NB4 (cell line): ENCODE measurements around the gene NKX3-2.

ENCODE experiments used
- DNase-seq: peaks from one replicate; pipeline ENCODE4 v3.0.0; 2010; ENCODE audit warnings: low read depth
- H3K4me3 ChIP-seq: one replicate; pipeline ENCODE4 v1.5.1; 2011; ENCODE audit warnings: mild to moderate bottlenecking, low read depth, low read length, moderate library complexity
- MAX ChIP-seq: IDR thresholded peaks from 2 replicates; pipeline ENCODE4 v1.6.1; 2011; ENCODE audit warnings: low read depth, low read length
- MYC ChIP-seq: IDR thresholded peaks from 2 replicates; pipeline ENCODE4 v1.6.1; 2011; ENCODE audit warnings: low read depth, low read length
- POLR2A ChIP-seq: IDR thresholded peaks from 2 replicates; pipeline ENCODE4 v1.6.1; 2011; ENCODE audit warnings: mild to moderate bottlenecking; ENCODE audit not compliant: insufficient read length; ENCODE audit errors: extremely low read depth
- TF ChIP-seq, protein P1 (sequence below): IDR thresholded peaks from one replicate; pipeline ENCODE4 v1.5.1; 2012; ENCODE audit warnings: low read depth, low read length

The NKX3-2 gene

DNA sequence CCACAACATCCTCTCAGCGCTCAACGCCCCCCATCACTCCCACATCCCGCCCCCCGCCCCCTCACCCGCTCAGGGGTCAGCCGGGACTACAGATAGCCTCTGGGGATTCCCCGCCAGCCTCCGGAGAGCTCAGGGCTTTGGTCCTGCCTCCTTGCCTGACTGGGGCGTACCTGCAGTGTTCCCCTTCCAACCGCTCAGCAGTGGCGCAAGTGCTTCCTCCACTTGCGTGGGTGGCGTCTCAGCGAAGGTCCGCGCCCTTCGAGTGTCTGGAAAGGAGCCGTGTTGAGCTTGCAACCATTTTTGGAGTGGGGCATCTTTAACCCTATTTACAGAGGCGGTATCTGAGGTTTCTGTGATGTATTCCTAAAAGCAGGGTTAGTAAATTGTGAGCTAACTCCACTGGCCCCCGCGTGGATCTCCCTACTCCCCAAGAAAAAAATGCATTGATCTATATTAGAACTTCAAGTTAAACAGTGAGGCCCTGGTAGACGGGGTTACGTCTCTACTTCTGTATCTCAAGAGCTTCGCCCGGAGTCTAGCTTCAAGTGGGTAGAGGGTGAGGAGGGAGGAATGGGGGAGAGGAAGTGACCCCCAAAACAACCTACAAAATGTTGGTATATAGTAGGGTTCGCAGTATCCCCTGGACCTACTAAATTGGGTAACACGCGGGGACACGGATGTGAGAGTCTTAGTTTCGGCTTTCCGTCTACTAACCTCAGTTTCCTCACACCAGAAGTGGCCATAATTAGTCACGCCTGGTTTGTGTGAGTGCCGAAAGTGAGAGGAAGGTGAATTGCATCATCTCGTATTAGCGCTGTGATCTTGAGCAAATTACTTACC lies 16.1 kb downstream of the NKX3-2 start:
- TF ChIP-seq MAX (0 out of 2 replicates have a peak, but pooled peaks have one; percentile 14), MYC (peak; percentile 50), POLR2A (no peak)
- H3K4me3 ChIP-seq: peak overlapping the region; percentile 48
- DNase-seq: peak; percentile 93

DNA sequence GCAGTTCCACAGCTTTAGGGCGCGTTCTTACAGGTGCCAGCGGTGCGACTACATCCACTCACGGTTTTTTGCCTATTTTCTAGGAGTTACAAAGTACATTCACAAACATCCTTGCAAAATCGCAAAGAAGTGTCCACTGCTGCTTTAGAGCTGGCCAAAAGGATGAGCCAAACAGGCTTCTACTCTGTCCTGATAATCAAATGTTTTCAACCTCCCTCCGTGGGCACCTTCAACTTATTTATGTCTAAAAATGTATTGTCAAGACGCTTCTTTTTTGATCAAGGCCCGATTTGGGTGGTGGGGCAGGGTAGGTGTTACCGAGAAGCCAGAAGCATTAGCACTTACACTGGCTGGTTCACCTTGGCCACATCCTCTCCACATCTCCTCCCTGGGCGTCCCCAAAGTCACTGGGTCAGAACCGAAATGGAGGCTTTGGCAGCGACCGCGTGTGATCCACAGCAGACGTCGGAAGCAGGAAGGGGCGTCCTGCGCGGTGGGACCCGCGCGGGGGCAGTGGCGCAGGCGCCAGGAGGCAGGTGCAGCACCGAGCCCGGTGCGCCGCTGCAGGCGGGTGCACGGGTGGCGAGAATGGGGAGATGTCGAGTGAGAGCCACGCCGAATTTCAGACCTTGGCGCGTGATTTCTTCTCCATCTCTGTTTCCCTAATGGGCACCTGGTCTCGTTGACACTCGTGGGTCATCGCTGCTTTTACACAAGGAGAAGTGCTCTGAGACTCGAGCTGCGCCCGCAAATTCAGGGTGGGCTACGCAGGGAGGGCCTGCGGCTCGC lies 16.9 kb downstream of the NKX3-2 start:
- peak overlapping the region; percentile 2 for H3K4me3 ChIP-seq
- TF ChIP-seq MYC: no peak
- TF ChIP-seq, protein P1, sequence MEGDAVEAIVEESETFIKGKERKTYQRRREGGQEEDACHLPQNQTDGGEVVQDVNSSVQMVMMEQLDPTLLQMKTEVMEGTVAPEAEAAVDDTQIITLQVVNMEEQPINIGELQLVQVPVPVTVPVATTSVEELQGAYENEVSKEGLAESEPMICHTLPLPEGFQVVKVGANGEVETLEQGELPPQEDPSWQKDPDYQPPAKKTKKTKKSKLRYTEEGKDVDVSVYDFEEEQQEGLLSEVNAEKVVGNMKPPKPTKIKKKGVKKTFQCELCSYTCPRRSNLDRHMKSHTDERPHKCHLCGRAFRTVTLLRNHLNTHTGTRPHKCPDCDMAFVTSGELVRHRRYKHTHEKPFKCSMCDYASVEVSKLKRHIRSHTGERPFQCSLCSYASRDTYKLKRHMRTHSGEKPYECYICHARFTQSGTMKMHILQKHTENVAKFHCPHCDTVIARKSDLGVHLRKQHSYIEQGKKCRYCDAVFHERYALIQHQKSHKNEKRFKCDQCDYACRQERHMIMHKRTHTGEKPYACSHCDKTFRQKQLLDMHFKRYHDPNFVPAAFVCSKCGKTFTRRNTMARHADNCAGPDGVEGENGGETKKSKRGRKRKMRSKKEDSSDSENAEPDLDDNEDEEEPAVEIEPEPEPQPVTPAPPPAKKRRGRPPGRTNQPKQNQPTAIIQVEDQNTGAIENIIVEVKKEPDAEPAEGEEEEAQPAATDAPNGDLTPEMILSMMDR: no peak
- no peak for TF ChIP-seq POLR2A
- TF ChIP-seq MAX: no peak
- no peak for DNase-seq

GRCh38 chr4:13526658-13527057 lies 17.6 kb downstream of the NKX3-2 start:
- DNase-seq: no peak
- TF ChIP-seq POLR2A: no peak
- TF ChIP-seq MYC: no peak
- TF ChIP-seq, protein P1: no peak
- no peak for TF ChIP-seq MAX
- no peak overlapping the region for H3K4me3 ChIP-seq

DNA sequence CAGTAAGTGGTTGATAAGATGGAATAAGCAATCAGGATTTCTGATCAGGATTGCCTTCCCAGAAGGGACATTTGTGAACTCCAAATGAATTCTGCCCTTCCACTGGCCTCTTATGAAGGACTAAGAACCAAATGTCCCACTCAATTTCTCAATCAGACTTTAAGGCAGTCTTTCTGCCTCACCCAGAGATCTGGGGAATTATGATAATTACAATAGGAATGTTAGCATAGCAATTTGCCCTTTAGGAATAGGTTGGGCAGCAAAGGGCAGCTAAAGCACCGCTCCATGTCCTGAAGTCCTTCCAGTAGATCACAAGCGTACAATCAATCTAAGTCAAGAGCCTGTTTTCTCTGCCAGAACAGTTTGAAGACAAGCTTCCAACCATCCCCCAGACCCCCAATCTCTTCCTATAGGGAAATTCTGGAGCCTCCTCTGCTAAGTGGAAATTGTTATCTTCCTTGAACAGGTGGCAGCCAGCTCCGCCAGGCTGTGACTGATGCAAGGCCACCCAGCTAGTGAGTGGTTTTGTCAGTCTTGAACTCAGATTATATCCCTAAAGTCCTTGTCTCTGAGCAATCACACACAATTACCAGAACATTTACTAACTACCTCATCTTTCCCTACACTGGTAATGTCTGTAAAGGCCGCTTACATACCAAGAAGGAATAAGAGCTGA lies 18.6 kb downstream of the NKX3-2 start:
- TF ChIP-seq MAX: no peak
- no peak for TF ChIP-seq POLR2A
- TF ChIP-seq, protein P1: no peak
- TF ChIP-seq MYC: no peak
- H3K4me3 ChIP-seq: no peak overlapping the region

GRCh38 chr4:13524504-13525243 lies 19.6 kb downstream of the NKX3-2 start:
- DNase-seq: no peak
- H3K4me3 ChIP-seq: no peak overlapping the region
- TF ChIP-seq, protein P1: no peak
- TF ChIP-seq MYC: no peak
- TF ChIP-seq MAX: no peak
- TF ChIP-seq POLR2A: no peak

More for the DNA sequence above, 18.6 kb downstream of the NKX3-2 start:
- no peak for DNase-seq
